ENCODE results near the gene TPGS2.
A peak's percentile ranks its signal among the peaks of the same experiment; 100 is the strongest.

TPGS2 gene

GRCh38 chr18:36848609-36849008, 19.8 kb upstream of the TPGS2 start:
- Histone ChIP-seq H3K4me3 (ENCODE audit: low read length, poor library complexity, severe bottlenecking) (no peak overlapping the region), H3K9me2 (replicated peaks; ENCODE audit: low read depth, low read length) (no peaks in the 10 kb centered on the region), H3K79me2 (ENCODE audit: insufficient read depth, low read length) (no peaks in the 10 kb centered on the region), H3K9ac (ENCODE audit: low read depth, low read length, poor library complexity, severe bottlenecking) (no peak overlapping the region), H3F3A (ENCODE audit: low read depth) (no peaks in the 10 kb centered on the region), H3K9me3 (ENCODE audit: insufficient read depth, low read depth, low read length) (peaks cover 11% of the 10 kb centered on the region; the same call in 1 of the 2 replicates), H2AFZ (ENCODE audit: low read length) (no peak overlapping the region), H3K27me3 (ENCODE audit: insufficient read depth, low read length, poor library complexity, severe bottlenecking) (no peaks in the 10 kb centered on the region), H3K4me2 (ENCODE audit: low read depth, low read length, poor library complexity, severe bottlenecking) (no peak overlapping the region), H4K20me1 (ENCODE audit: insufficient read depth, low read length, poor library complexity, severe bottlenecking) (no peaks in the 10 kb centered on the region), H3K36me3 (ENCODE audit: insufficient read depth, low read length) (peaks cover 3% of the 10 kb centered on the region; the same call in 1 of the 2 replicates), H3K4me1 (ENCODE audit: insufficient read depth, low read length, poor library complexity, severe bottlenecking) (peaks cover 4% of the 10 kb centered on the region)
- no peak for TF ChIP-seq CTCF (conservative IDR thresholded peaks at IDR 0.05; ENCODE audit: low read length)
- no peak for TF ChIP-seq EZH2phosphoT487 (IDR thresholded peaks at IDR 0.05; ENCODE audit: borderline replicate concordance)

- no peaks in the 10 kb centered on the region for H3F3A ChIP-seq (ENCODE audit: low read depth)
- H3K9ac ChIP-seq (ENCODE audit: low read depth, low read length, poor library complexity, severe bottlenecking): peak overlapping the region; percentile 8
- peaks cover 16% of the 10 kb centered on the region for H3K4me1 ChIP-seq (ENCODE audit: insufficient read depth, low read length, poor library complexity, severe bottlenecking)
- H3K4me3 ChIP-seq (ENCODE audit: low read length, poor library complexity, severe bottlenecking): peak overlapping the region; percentile 34
- TF ChIP-seq CTCF (conservative IDR thresholded peaks at IDR 0.05; ENCODE audit: low read length) (peak; percentile 16; the same call in 1 of the 2 replicates), EZH2phosphoT487 (IDR thresholded peaks at IDR 0.05; ENCODE audit: borderline replicate concordance) (no peak)
- H3K9me3 ChIP-seq (ENCODE audit: insufficient read depth, low read depth, low read length): no peaks in the 10 kb centered on the region
- no peaks in the 10 kb centered on the region for H3K36me3 ChIP-seq (ENCODE audit: insufficient read depth, low read length)
- peak overlapping the region; percentile 58 for H3K4me2 ChIP-seq (ENCODE audit: low read depth, low read length, poor library complexity, severe bottlenecking)
- no peaks in the 10 kb centered on the region for H3K27me3 ChIP-seq (ENCODE audit: insufficient read depth, low read length, poor library complexity, severe bottlenecking)
- H2AFZ ChIP-seq (ENCODE audit: low read length): peak overlapping the region; percentile 61; the same call in 1 of the 2 replicates
- no peaks in the 10 kb centered on the region for H3K9me2 ChIP-seq (replicated peaks; ENCODE audit: low read depth, low read length)
- H3K79me2 ChIP-seq (ENCODE audit: insufficient read depth, low read length): no peaks in the 10 kb centered on the region
- H4K20me1 ChIP-seq (ENCODE audit: insufficient read depth, low read length, poor library complexity, severe bottlenecking): no peaks in the 10 kb centered on the region
Measured at GRCh38 chr18:36843784-36844183, 15.0 kb upstream of the TPGS2 start.

GRCh38 chr18:36843199-36843598, 14.4 kb upstream of the TPGS2 start:
- no peaks in the 10 kb centered on the region for H3K9me2 ChIP-seq (replicated peaks; ENCODE audit: low read depth, low read length)
- H3K4me1 ChIP-seq (ENCODE audit: insufficient read depth, low read length, poor library complexity, severe bottlenecking): peaks cover 16% of the 10 kb centered on the region
- H3K4me2 ChIP-seq (ENCODE audit: low read depth, low read length, poor library complexity, severe bottlenecking): peak overlapping the region; percentile 58
- H2AFZ ChIP-seq (ENCODE audit: low read length): no peak overlapping the region
- H3F3A ChIP-seq (ENCODE audit: low read depth): no peaks in the 10 kb centered on the region
- H3K36me3 ChIP-seq (ENCODE audit: insufficient read depth, low read length): no peaks in the 10 kb centered on the region
- TF ChIP-seq EZH2phosphoT487 (IDR thresholded peaks at IDR 0.05; ENCODE audit: borderline replicate concordance) (no peak), CTCF (conservative IDR thresholded peaks at IDR 0.05; ENCODE audit: low read length) (no peak)
- no peaks in the 10 kb centered on the region for H3K9me3 ChIP-seq (ENCODE audit: insufficient read depth, low read depth, low read length)
- H4K20me1 ChIP-seq (ENCODE audit: insufficient read depth, low read length, poor library complexity, severe bottlenecking): no peaks in the 10 kb centered on the region
- peak overlapping the region; percentile 34 for H3K4me3 ChIP-seq (ENCODE audit: low read length, poor library complexity, severe bottlenecking)
- no peaks in the 10 kb centered on the region for H3K27me3 ChIP-seq (ENCODE audit: insufficient read depth, low read length, poor library complexity, severe bottlenecking)
- no peak overlapping the region for H3K9ac ChIP-seq (ENCODE audit: low read depth, low read length, poor library complexity, severe bottlenecking)
- no peaks in the 10 kb centered on the region for H3K79me2 ChIP-seq (ENCODE audit: insufficient read depth, low read length)
